Neural cell (in vitro differentiated cells): Measurements from ENCODE around the gene TSGA10IP. TPM values are rescaled to one million over a fixed set of nuclear protein-coding genes. Genes with fewer than 3 reads are reported as not detected.

Experiments
- H2AFZ ChIP-seq: fragments of 200-600, 300-800 bp; sonication (generic), shearing (Covaris generic); 2 replicates; pipeline ENCODE4 v1.6.0; 2014; ENCODE audit warnings: low read depth, mild to moderate bottlenecking, antibody characterized with exemption, low read length, moderate library complexity
- H3F3A ChIP-seq: fragments of 200-600 bp; shearing (Covaris generic); 2 replicates; pipeline ENCODE4 v1.6.1; 2016; ENCODE audit warnings: mild to moderate bottlenecking, moderate library complexity, mixed read lengths, antibody characterized with exemption, low read length; ENCODE audit not compliant: insufficient read depth, poor library complexity, severe bottlenecking
- H3K27ac ChIP-seq: fragments of 200-600, 300-800 bp; sonication (generic), shearing (Covaris generic); 2 replicates; pipeline ENCODE4 v1.5.1; 2014; ENCODE audit warnings: mild to moderate bottlenecking, low read length, moderate library complexity
- H3K27me3 ChIP-seq: fragments of 300-800, 200-600 bp; sonication (generic), shearing (Covaris generic); 2 replicates; pipeline ENCODE4 v1.6.0; 2014; ENCODE audit warnings: mild to moderate bottlenecking, low read depth, low read length, moderate library complexity; ENCODE audit not compliant: insufficient read depth
- H3K36me3 ChIP-seq: fragments of 300-800, 200-600 bp; sonication (generic), shearing (Covaris generic); 2 replicates; pipeline ENCODE4 v1.5.1; 2014; ENCODE audit warnings: mild to moderate bottlenecking, antibody characterized with exemption, low read length, moderate library complexity; ENCODE audit not compliant: insufficient read depth
- H3K4me2 ChIP-seq: fragments of 300-800, 200-600 bp; sonication (generic), shearing (Covaris generic); 2 replicates; pipeline ENCODE4 v1.6.0; 2014; ENCODE audit warnings: mild to moderate bottlenecking, low read length
- H3K4me3 ChIP-seq: fragments of 300-800, 200-600 bp; sonication (generic), shearing (Covaris generic); 2 replicates; pipeline ENCODE4 v1.5.1; 2014; ENCODE audit warnings: mild to moderate bottlenecking, low read length, moderate library complexity
- H3K79me2 ChIP-seq: fragments of 200-600 bp; shearing (Covaris generic); replicated peaks from 2 replicates; pipeline ENCODE4 v1.6.0; 2014; ENCODE audit warnings: mild to moderate bottlenecking, low read length, moderate library complexity; ENCODE audit not compliant: insufficient read depth
- H3K9ac ChIP-seq: fragments of 300-800, 200-600 bp; sonication (generic), shearing (Covaris generic); 2 replicates; pipeline ENCODE4 v1.6.1; 2016; ENCODE audit warnings: mild to moderate bottlenecking, low read length, mixed read lengths
- H3K9me2 ChIP-seq: fragments of 200-600 bp; shearing (Covaris generic); 2 replicates; pipeline ENCODE4 v1.6.1; 2016; ENCODE audit warnings: mild to moderate bottlenecking, low read length, mixed read lengths; ENCODE audit not compliant: insufficient read depth
- H3K9me3 ChIP-seq: fragments of 200-600, 300-800 bp; sonication (generic), shearing (Covaris generic); 2 replicates; pipeline ENCODE4 v1.6.1; 2016; ENCODE audit warnings: mild to moderate bottlenecking, mixed run types, low read length, moderate library complexity, mixed read lengths
- H4K20me1 ChIP-seq: fragments of 200-600 bp; shearing (Covaris generic); 2 replicates; pipeline ENCODE4 v1.6.1; 2016; ENCODE audit warnings: mild to moderate bottlenecking, mixed run types; ENCODE audit not compliant: insufficient read depth
- CTCF ChIP-seq: fragments of 450-650 bp; IDR thresholded peaks from 2 replicates; pipeline ENCODE4 v1.5.1; 2014; ENCODE audit warnings: antibody characterized with exemption, mild to moderate bottlenecking, moderate library complexity; ENCODE audit not compliant: poor library complexity, severe bottlenecking
- EP300 ChIP-seq: fragments of 450-650 bp; conservative IDR thresholded peaks from 2 replicates; pipeline ENCODE4 v1.6.1; 2014; ENCODE audit warnings: antibody characterized with exemption, mild to moderate bottlenecking, moderate library complexity; ENCODE audit not compliant: poor library complexity, severe bottlenecking
- EZH2 ChIP-seq: fragments of 200-600, 300-800 bp; shearing (Covaris generic), sonication (generic); IDR thresholded peaks from 2 replicates; pipeline ENCODE4 v1.6.1; 2014; ENCODE audit warnings: antibody characterized with exemption, low read length, borderline replicate concordance, mild to moderate bottlenecking; ENCODE audit not compliant: insufficient read depth, poor library complexity, severe bottlenecking
- MXI1 ChIP-seq: fragments of 450-650 bp; conservative IDR thresholded peaks from 2 replicates; pipeline ENCODE4 v1.6.1; 2014; ENCODE audit warnings: antibody characterized with exemption, mild to moderate bottlenecking; ENCODE audit not compliant: poor library complexity, severe bottlenecking
- POLR2AphosphoS5 ChIP-seq: IDR thresholded peaks from 2 replicates; pipeline ENCODE4 v1.6.1; 2012
- RAD21 ChIP-seq: fragments of 450-650 bp; conservative IDR thresholded peaks from 2 replicates; pipeline ENCODE4 v1.6.1; 2014; ENCODE audit warnings: antibody characterized with exemption, mild to moderate bottlenecking, moderate library complexity
- REST ChIP-seq: IDR thresholded peaks from 2 replicates; pipeline ENCODE4 v1.6.1; 2012; ENCODE audit warnings: borderline replicate concordance
- SMC3 ChIP-seq: fragments of 450-650 bp; conservative IDR thresholded peaks from 2 replicates; pipeline ENCODE4 v1.6.1; 2014; ENCODE audit warnings: antibody characterized with exemption, mild to moderate bottlenecking, moderate library complexity; ENCODE audit not compliant: poor library complexity
- TAF1 ChIP-seq: IDR thresholded peaks from 2 replicates; pipeline ENCODE4 v1.6.1; 2012; ENCODE audit warnings: low read depth
- polyA plus RNA-seq: library from polyadenylated mRNA; depleted of rRNA; stranded (reverse); fragments of >200 nt; gene quantifications from 2 replicates; pipeline ENCODE4 v1.2.3, GENCODE V29; 2014

The TSGA10IP gene
- polyA plus RNA-seq, 1 donor from 2014 or later = 0.53 TPM

GRCh38 chr11:65945941-65946558 is 770 bp downstream of the TSGA10IP start:
- no peaks in the 10 kb centered on the region for H3K79me2 ChIP-seq

GRCh38 chr11:65946655-65947054 is 1.4 kb downstream of the TSGA10IP start:
- no peak overlapping the region for H3K4me2 ChIP-seq
- H3K4me3 ChIP-seq = no peak overlapping the region

More at GRCh38 chr11:65945941-65946558, 770 bp downstream of the TSGA10IP start:
- Histone ChIP-seq H4K20me1 (no peaks in the 10 kb centered on the region), H3K27ac (no peak overlapping the region), H3K27me3 (no peaks in the 10 kb centered on the region), H3K4me2 (no peak overlapping the region), H3F3A (no peaks in the 10 kb centered on the region), H3K4me3 (no peak overlapping the region), H3K36me3 (no peaks in the 10 kb centered on the region), H3K9ac (no peak overlapping the region), H3K9me3 (no peaks in the 10 kb centered on the region), H2AFZ (no peak overlapping the region), H3K9me2 (no peaks in the 10 kb centered on the region)
- TF ChIP-seq EZH2 (no peak), RAD21 (no peak), CTCF (no peak), POLR2AphosphoS5 (no peak), EP300 (no peak)

More at GRCh38 chr11:65946655-65947054, 1.4 kb downstream of the TSGA10IP start:
- Histone ChIP-seq H3K79me2 (no peaks in the 10 kb centered on the region), H3K27me3 (no peaks in the 10 kb centered on the region), H3K9ac (no peak overlapping the region), H3K27ac (no peak overlapping the region), H2AFZ (no peak overlapping the region), H3F3A (no peaks in the 10 kb centered on the region), H4K20me1 (no peaks in the 10 kb centered on the region), H3K9me3 (no peaks in the 10 kb centered on the region), H3K36me3 (no peaks in the 10 kb centered on the region), H3K9me2 (no peaks in the 10 kb centered on the region)
- TF ChIP-seq POLR2AphosphoS5 (no peak), TAF1 (no peak), SMC3 (no peak), EZH2 (no peak), REST (no peak), CTCF (no peak), MXI1 (no peak), RAD21 (no peak), EP300 (no peak)
